H9 (cell line): ENCODE measurements around the gene WFDC1. TPM values are rescaled to one million over a fixed set of nuclear protein-coding genes. Genes with fewer than 3 reads are reported as not detected.

Source experiments
- DNase-seq: peaks from one replicate; pipeline ENCODE4 v3.0.0-alpha.2; 2017
- H2AFZ ChIP-seq: one replicate; pipeline ENCODE4 v1.6.1; 2013; ENCODE audit warnings: mild to moderate bottlenecking, low read length, control low read depth, moderate library complexity
- H2AK5ac ChIP-seq: 2 replicates; pipeline ENCODE4 v1.6.1; 2013; ENCODE audit warnings: low read length, control low read depth, mixed read lengths; ENCODE audit not compliant: insufficient read length
- H2BK120ac ChIP-seq: one replicate; pipeline ENCODE4 v1.6.1; 2013; ENCODE audit warnings: low read depth, mild to moderate bottlenecking, low read length, control low read depth, inconsistent platforms; ENCODE audit not compliant: poor library complexity, severe bottlenecking
- H2BK12ac ChIP-seq: 2 replicates; pipeline ENCODE4 v1.6.1; 2013; ENCODE audit warnings: low read length, control low read depth, mixed read lengths, low read depth; ENCODE audit not compliant: insufficient read length
- H2BK15ac ChIP-seq: 2 replicates; pipeline ENCODE4 v1.6.1; 2013; ENCODE audit warnings: low read depth, low read length, control low read depth
- H2BK20ac ChIP-seq: one replicate; pipeline ENCODE4 v1.6.1; 2013; ENCODE audit warnings: low read depth, mild to moderate bottlenecking, low read length, control low read depth, inconsistent platforms; ENCODE audit not compliant: poor library complexity, severe bottlenecking
- H2BK5ac ChIP-seq: 2 replicates; pipeline ENCODE4 v1.6.1; 2013; ENCODE audit warnings: low read length, control low read depth, mixed read lengths; ENCODE audit not compliant: insufficient read length
- H3K14ac ChIP-seq: 2 replicates; pipeline ENCODE4 v1.6.1; 2013; ENCODE audit warnings: low read length, control low read depth; ENCODE audit not compliant: insufficient read depth
- H3K18ac ChIP-seq: 2 replicates; pipeline ENCODE4 v1.6.1; 2013; ENCODE audit warnings: low read depth, mild to moderate bottlenecking, mixed read lengths, low read length, control low read depth; ENCODE audit not compliant: insufficient read length
- H3K23ac ChIP-seq: 2 replicates; pipeline ENCODE4 v1.6.1; 2013; ENCODE audit warnings: low read length, control low read depth, mixed read lengths, low read depth; ENCODE audit not compliant: insufficient read length
- H3K23me2 ChIP-seq: 2 replicates; pipeline ENCODE4 v1.6.1; 2013; ENCODE audit warnings: low read depth, mild to moderate bottlenecking, mixed read lengths, low read length, control low read depth; ENCODE audit not compliant: insufficient read length, poor library complexity, severe bottlenecking
- H3K27ac ChIP-seq: 2 replicates; pipeline ENCODE4 v1.5.1; 2013; ENCODE audit warnings: low read length, control low read depth, mixed read lengths, low read depth; ENCODE audit not compliant: insufficient read length
- H3K27me3 ChIP-seq: 2 replicates; pipeline ENCODE4 v1.6.1; 2013; ENCODE audit warnings: low read length, control low read depth, inconsistent platforms; ENCODE audit not compliant: insufficient read depth
- H3K4ac ChIP-seq: 2 replicates; pipeline ENCODE4 v1.6.1; 2013; ENCODE audit warnings: low read depth, mild to moderate bottlenecking, control low read depth, inconsistent platforms, low read length, moderate library complexity
- H3K4me1 ChIP-seq: 2 replicates; pipeline ENCODE4 v1.6.1; 2013; ENCODE audit warnings: low read length, control low read depth, inconsistent platforms; ENCODE audit not compliant: insufficient read depth
- H3K4me2 ChIP-seq: 2 replicates; pipeline ENCODE4 v1.6.1; 2013; ENCODE audit warnings: low read length, control low read depth, mixed read lengths; ENCODE audit not compliant: insufficient read length, insufficient read depth
- H3K56ac ChIP-seq: 2 replicates; pipeline ENCODE4 v1.6.1; 2013; ENCODE audit warnings: low read depth, mild to moderate bottlenecking, mixed read lengths, low read length, control low read depth; ENCODE audit not compliant: insufficient read length
- H3K79me1 ChIP-seq: 2 replicates; pipeline ENCODE4 v1.6.1; 2013; ENCODE audit warnings: low read depth, mild to moderate bottlenecking, moderate library complexity, low read length, control low read depth, inconsistent platforms; ENCODE audit not compliant: insufficient read depth, poor library complexity, severe bottlenecking
- H3K79me2 ChIP-seq: 2 replicates; pipeline ENCODE4 v1.6.1; 2013; ENCODE audit warnings: low read length, control low read depth, inconsistent platforms; ENCODE audit not compliant: insufficient read depth
- H3K9ac ChIP-seq: 2 replicates; pipeline ENCODE4 v1.6.1; 2013; ENCODE audit warnings: low read length, control low read depth, mixed read lengths; ENCODE audit not compliant: insufficient read length; ENCODE audit errors: extremely low read depth
- H3K9me3 ChIP-seq: one replicate; pipeline ENCODE4 v1.6.1; 2013; ENCODE audit warnings: low read depth, low read length, inconsistent platforms; ENCODE audit not compliant: control insufficient read depth
- H3T11ph ChIP-seq: one replicate; pipeline ENCODE4 v1.6.1; 2013; ENCODE audit warnings: mild to moderate bottlenecking, low read length, control low read depth, inconsistent platforms
- H4K20me1 ChIP-seq: one replicate; pipeline ENCODE4 v1.6.1; 2013; ENCODE audit not compliant: control insufficient read depth, insufficient read length, insufficient read depth
- H4K5ac ChIP-seq: 2 replicates; pipeline ENCODE4 v1.6.1; 2013; ENCODE audit warnings: low read depth, mild to moderate bottlenecking, mixed read lengths, low read length, control low read depth; ENCODE audit not compliant: insufficient read length
- H4K8ac ChIP-seq: replicated peaks from 2 replicates; pipeline ENCODE4 v1.6.1; 2013; ENCODE audit warnings: low read length, control low read depth, mixed read lengths, low read depth; ENCODE audit not compliant: insufficient read length
- H4K91ac ChIP-seq: 2 replicates; pipeline ENCODE4 v1.6.1; 2013; ENCODE audit warnings: low read depth, mild to moderate bottlenecking, moderate library complexity, mixed read lengths, low read length, control low read depth; ENCODE audit not compliant: insufficient read length
- H3K27ac Mint-ChIP-seq, 3 experiments: 2 replicates in 2 of 3; 3 replicates in 1 of 3; pipeline ENCODE4 v1.8.0; 2020 to 2021; ENCODE audit warnings: mixed read lengths in 3 of 3, mild to moderate bottlenecking in 1 of 3, moderate library complexity in 1 of 3
- H3K27me3 Mint-ChIP-seq: 2 replicates; pipeline ENCODE4 v1.8.0; 2021; ENCODE audit warnings: low read depth, mild to moderate bottlenecking, moderate library complexity, mixed read lengths
- H3K36me3 Mint-ChIP-seq, 3 experiments: 2 replicates in 2 of 3; 3 replicates in 1 of 3; pipeline ENCODE4 v1.8.0; 2020 to 2021; ENCODE audit warnings: low read depth in 3 of 3, mixed read lengths in 3 of 3; ENCODE audit not compliant: insufficient read depth in 1 of 3
- H3K4me1 Mint-ChIP-seq, 2 experiments: 2 replicates each; pipeline ENCODE4 v1.8.0; 2020; ENCODE audit warnings: mixed read lengths in 2 of 2
- H3K4me3 Mint-ChIP-seq, 2 experiments: 2 replicates in 1 of 2; 3 replicates in 1 of 2; pipeline ENCODE4 v1.8.0; 2020 to 2021; ENCODE audit warnings: mild to moderate bottlenecking in 2 of 2, mixed read lengths in 2 of 2, moderate library complexity in 1 of 2
- H3K9me3 Mint-ChIP-seq, 2 experiments: 2 replicates in 1 of 2; 3 replicates in 1 of 2; pipeline ENCODE4 v1.8.0; 2020; ENCODE audit warnings: mild to moderate bottlenecking in 2 of 2, mixed read lengths in 2 of 2, moderate library complexity in 1 of 2
- WGBS: extraction: QIAGEN DNeasy Blood & Tissue Kit; methylation state at CpG from one replicate; pipeline ENCODE4 v1.1.7; 2013; ENCODE audit warnings: missing lambda C conversion rate, low lambda C conversion rate, mixed read lengths; ENCODE audit not compliant: insufficient read length; ENCODE audit errors: extremely low coverage; 5-methylcytosine and 5-hydroxymethylcytosine counted together
- total RNA-seq: library from RNA; stranded (reverse); gene quantifications from 2 replicates; pipeline ENCODE4 v1.2.1, GENCODE V29; 2021
- TF ChIP-seq, protein P1 (sequence below): fragments of 200-600 bp; sonication (generic); conservative IDR thresholded peaks from 3 replicates; pipeline ENCODE4 v1.8.0; 2021; ENCODE audit warnings: antibody characterized with exemption, mild to moderate bottlenecking

Gene WFDC1
- total RNA-seq, 1 experiment from 2014 or later = 0.24 TPM

GRCh38 chr16:84298376-84298899 lies 3.8 kb downstream of the WFDC1 start:
- Histone ChIP-seq H3K27ac (no peak overlapping the region), H2BK12ac (no peak overlapping the region), H3K56ac (no peak overlapping the region), H3K4me1 (peaks cover 7% of the 10 kb centered on the region; the same call in 1 of the 2 replicates), H3K14ac (no peak overlapping the region), H3K79me1 (no peaks in the 10 kb centered on the region), H3K4ac (no peak overlapping the region), H3K9ac (no peak overlapping the region), H4K20me1 (no peaks in the 10 kb centered on the region), H2BK15ac (no peak overlapping the region), H2BK20ac (no peak overlapping the region), H3K23me2 (peaks cover 2% of the 10 kb centered on the region), H3K27me3 (no peaks in the 10 kb centered on the region), H2AFZ (no peak overlapping the region), H3K23ac (no peak overlapping the region), H4K8ac (no peak overlapping the region), H2BK120ac (no peak overlapping the region), H4K5ac (no peak overlapping the region), H3K18ac (no peak overlapping the region), H3K79me2 (no peaks in the 10 kb centered on the region), H3T11ph (no peak overlapping the region), H2BK5ac (no peak overlapping the region), H3K9me3 (no peaks in the 10 kb centered on the region), H4K91ac (no peak overlapping the region), H3K4me2 (no peak overlapping the region), H2AK5ac (no peak overlapping the region)
- WGBS = no CpG with 5 or more reads among the region's 13 CpGs
- TF ChIP-seq, protein P1, sequence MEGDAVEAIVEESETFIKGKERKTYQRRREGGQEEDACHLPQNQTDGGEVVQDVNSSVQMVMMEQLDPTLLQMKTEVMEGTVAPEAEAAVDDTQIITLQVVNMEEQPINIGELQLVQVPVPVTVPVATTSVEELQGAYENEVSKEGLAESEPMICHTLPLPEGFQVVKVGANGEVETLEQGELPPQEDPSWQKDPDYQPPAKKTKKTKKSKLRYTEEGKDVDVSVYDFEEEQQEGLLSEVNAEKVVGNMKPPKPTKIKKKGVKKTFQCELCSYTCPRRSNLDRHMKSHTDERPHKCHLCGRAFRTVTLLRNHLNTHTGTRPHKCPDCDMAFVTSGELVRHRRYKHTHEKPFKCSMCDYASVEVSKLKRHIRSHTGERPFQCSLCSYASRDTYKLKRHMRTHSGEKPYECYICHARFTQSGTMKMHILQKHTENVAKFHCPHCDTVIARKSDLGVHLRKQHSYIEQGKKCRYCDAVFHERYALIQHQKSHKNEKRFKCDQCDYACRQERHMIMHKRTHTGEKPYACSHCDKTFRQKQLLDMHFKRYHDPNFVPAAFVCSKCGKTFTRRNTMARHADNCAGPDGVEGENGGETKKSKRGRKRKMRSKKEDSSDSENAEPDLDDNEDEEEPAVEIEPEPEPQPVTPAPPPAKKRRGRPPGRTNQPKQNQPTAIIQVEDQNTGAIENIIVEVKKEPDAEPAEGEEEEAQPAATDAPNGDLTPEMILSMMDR = no peak
- Mint-ChIP-seq H3K36me3 (no peaks in the 10 kb centered on the region; a peak in 1 of 7 replicates), H3K4me1 (peaks cover 73 to 75% of the 10 kb centered on the region in 2 experiments), H3K9me3 (no peaks in the 10 kb centered on the region; a peak in 1 of 5 replicates), H3K27me3 (peaks cover 39% of the 10 kb centered on the region), H3K4me3 (no peak overlapping the region), H3K27ac (peak overlapping the region in 1 of 3 experiments; percentile 76; a peak in 1 of 7 replicates)
- no peak for DNase-seq
